ENCODE measurements around the gene LRPPRC.

LRPPRC gene

DNA sequence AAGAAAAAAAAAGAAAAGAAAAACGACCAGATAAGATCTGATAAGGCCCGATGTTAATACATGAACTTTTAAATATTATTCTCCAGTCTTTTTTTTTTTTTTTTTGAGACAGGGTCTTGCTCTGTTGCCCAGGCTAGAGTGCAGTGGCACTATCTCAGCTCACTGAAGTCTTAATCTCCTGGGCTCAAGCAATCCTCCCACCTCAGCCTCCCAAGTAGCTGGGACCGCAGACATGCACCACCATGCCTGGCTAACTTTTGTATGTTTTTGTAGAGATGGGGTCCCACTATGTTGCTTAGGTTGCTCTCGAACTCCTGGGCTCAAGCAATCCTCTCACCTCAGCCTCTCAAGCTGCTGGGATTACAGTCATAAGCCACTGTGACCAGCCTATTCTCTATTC is 158.8 kb downstream of the LRPPRC start:
- no peak for DNase-seq (ENCODE audit: low read depth in 1 of 2, low spot score in 1 of 2)
- no peak overlapping the region for H3K4me3 ChIP-seq (replicated peaks; ENCODE audit: insufficient read depth, low read length)
- H3K27me3 ChIP-seq (ENCODE audit: insufficient read depth, poor library complexity, severe bottlenecking) = peaks cover 2% of the 10 kb centered on the region
- no peak for TF ChIP-seq SPI1 (IDR thresholded peaks at IDR 0.05; ENCODE audit: borderline replicate concordance, low read depth)
- TF ChIP-seq REST (IDR thresholded peaks at IDR 0.05; ENCODE audit: insufficient replicate concordance, low read depth) = no peak
- TF ChIP-seq GABPA (IDR thresholded peaks at IDR 0.05; ENCODE audit: low read depth) = no peak
- TF ChIP-seq, protein P1, sequence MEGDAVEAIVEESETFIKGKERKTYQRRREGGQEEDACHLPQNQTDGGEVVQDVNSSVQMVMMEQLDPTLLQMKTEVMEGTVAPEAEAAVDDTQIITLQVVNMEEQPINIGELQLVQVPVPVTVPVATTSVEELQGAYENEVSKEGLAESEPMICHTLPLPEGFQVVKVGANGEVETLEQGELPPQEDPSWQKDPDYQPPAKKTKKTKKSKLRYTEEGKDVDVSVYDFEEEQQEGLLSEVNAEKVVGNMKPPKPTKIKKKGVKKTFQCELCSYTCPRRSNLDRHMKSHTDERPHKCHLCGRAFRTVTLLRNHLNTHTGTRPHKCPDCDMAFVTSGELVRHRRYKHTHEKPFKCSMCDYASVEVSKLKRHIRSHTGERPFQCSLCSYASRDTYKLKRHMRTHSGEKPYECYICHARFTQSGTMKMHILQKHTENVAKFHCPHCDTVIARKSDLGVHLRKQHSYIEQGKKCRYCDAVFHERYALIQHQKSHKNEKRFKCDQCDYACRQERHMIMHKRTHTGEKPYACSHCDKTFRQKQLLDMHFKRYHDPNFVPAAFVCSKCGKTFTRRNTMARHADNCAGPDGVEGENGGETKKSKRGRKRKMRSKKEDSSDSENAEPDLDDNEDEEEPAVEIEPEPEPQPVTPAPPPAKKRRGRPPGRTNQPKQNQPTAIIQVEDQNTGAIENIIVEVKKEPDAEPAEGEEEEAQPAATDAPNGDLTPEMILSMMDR (IDR thresholded peaks at IDR 0.05; ENCODE audit: insufficient read depth, low read length) = no peak
- no peak overlapping the region for H3K27ac ChIP-seq (replicated peaks)
